ENCODE measurements around the gene NCEH1. TPM values are rescaled to one million over a fixed set of nuclear protein-coding genes. Genes with fewer than 3 reads are reported as not detected.

The NCEH1 gene
- total RNA-seq, 4 donors from 2014 or later, result 6.4 to 85.8 (median 12.1) TPM

DNA sequence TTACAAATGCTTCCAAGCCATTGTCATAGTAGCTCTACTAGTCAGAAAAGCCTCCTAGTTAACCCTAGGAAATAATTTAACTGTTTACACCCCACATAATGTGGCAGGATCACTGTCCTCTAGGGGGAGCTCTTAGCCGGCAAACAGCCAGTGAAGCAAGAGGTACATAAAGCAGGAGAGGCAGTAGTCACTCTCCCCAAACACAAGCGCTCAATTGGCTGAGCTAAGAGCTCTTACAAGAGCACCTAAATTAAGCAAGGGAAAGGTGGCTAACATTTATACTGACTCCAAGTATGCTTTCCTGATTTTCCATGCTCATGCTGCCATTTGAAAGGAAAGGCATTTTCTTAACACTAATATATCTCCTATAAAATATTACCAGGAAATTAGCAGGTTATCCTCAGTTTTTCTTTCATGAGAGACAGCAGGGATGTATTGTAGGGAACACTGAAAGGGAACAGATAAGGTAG, 37.6 kb downstream of the NCEH1 start:
- TF ChIP-seq CTCF (IDR thresholded peaks at IDR 0.05; ENCODE audit: low read depth), result no peak

DNA sequence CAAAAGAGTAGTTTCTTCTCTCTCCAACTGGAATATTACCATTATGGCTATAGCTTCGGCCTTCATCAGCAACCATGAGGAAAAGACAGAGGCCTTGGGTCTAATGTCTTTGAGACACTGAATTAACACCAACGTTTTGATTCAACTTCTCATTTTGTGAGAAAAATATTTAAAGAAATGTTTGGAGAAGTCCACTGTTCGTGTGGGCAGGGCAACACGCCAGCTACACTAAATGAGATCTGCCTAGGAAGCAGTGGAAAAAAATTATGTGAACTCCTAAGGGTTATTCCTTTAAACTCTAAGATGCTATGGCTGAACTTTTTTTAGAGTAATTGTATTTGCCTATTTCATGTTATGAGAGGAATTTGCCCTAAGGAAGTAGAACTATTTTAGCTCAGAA, 41.8 kb downstream of the NCEH1 start:
- no peak for TF ChIP-seq CTCF (IDR thresholded peaks at IDR 0.05; ENCODE audit: low read depth)

DNA sequence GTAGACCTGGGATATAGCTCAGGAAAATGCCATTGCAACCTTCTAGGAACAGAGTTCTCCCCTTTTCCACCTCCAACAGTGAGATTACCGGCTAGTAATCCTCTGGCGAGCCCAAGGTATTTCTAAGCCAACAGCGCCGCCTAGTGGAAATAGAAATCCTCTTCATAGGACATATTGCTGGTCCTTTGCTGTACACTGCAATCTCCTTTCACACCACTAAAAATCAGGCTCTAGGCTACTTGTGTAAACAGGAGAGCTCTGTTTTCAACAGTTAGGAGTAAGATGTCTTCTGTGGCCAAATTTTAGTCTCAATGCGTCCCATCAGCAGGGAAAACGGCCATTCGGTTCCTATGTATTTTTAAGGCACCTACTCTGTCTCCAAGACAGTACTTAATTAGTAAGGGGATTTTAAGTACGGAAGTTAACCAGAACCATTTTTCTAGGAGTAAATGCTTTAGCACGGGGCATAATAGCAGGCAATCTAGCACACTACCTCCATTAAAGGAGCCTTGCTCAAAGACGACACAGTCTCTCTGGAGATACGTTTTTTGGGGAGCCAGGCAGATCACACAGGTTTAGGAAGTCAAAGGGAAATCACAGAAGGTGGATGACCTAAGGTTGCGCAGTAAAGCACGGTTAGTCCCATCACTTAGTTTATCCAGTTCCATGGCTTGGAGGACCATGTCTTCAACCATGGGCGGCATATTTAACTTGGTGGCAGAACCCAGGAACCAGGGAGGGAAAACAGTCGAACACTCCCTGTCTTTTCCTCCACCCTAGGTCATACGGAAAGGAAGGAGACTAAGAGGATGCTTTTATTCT, 43.8 kb downstream of the NCEH1 start:
- TF ChIP-seq CTCF (IDR thresholded peaks at IDR 0.05; ENCODE audit: low read depth), result no peak

DNA sequence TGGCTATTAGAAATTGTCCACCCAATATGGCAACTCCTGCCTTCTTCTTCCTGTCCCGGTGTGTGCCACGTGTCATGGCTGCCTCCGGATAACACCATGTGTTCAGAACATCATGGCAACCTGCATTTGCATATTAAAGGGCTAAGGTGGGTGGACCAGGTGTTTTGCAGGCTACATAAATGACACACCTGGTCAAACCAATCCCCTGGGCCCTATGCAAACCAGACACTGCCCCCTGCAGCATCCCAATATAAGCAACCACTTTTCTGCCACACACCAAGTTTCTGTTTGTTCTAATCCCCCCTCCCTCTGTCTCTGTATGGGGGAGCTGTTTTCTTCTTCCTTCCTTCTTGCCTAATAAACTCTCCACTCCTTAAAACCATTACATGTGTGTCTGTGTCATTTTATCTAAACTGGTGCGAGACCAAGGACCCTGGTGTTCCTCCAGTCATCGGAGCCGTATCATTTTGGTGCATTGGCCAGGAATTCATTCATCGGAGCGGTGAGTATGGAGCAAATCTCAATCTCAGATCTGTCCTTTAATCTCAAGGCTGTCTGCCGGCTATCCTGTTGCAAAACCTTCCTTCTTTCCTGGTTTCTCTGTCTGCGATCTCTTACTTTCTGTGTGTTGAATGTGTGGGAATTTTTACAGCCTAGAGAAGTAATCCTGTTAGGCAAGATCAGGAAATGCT, 44.5 kb downstream of the NCEH1 start:
- TF ChIP-seq CTCF (IDR thresholded peaks at IDR 0.05; ENCODE audit: low read depth), result no peak

GRCh38 chr3:172659246-172660002, 51.4 kb downstream of the NCEH1 start:
- no peak for TF ChIP-seq CTCF (IDR thresholded peaks at IDR 0.05; ENCODE audit: low read depth)

- TF ChIP-seq CTCF (IDR thresholded peaks at IDR 0.05; ENCODE audit: low read depth), result no peak
These were observed 52.3 kb downstream of the NCEH1 start for GRCh38 chr3:172658344-172659245.

All from subcutaneous adipose tissue (tissue), 4 donors.